SW 1271 (cell line): ENCODE measurements around the gene ISCA1.
"Not testable (repeated sequence)": the region's sequence is repeated elsewhere in the genome, so short reads cannot be mapped to it uniquely, and the experiment has no call there.

Source experiments
- DNase-seq, 2 experiments: peaks; one replicate each; lab custom pipeline; 2025; lab: John Stamatoyannopoulos, UW

Gene ISCA1

GRCh38 chr9:86282077-86282978 is at the start of gene ISCA1:
Gene ISCA1 (minus strand): TSS chr9:86282538. CDS start chr9:86282458, 80 bp downstream.
- peak; percentile 79 to 89 for DNase-seq

- DNase-seq, result no peak
Observed at GRCh38 chr9:86330186-86330585, 47.8 kb upstream of the ISCA1 start.

GRCh38 chr9:86329649-86330048 is 47.3 kb upstream of the ISCA1 start:
- DNase-seq, result no peak

GRCh38 chr9:86328156-86328555 is 45.8 kb upstream of the ISCA1 start:
- no peak for DNase-seq

- no peak for DNase-seq
Observed at GRCh38 chr9:86326536-86326935, 44.2 kb upstream of the ISCA1 start.

- no peak for DNase-seq
Observed at GRCh38 chr9:86324901-86325300, 42.6 kb upstream of the ISCA1 start.

- no peak for DNase-seq
Observed at GRCh38 chr9:86324308-86324707, 42.0 kb upstream of the ISCA1 start.

GRCh38 chr9:86322973-86323644 is 40.8 kb upstream of the ISCA1 start:
- DNase-seq, result no peak

- DNase-seq, result no peak
Observed at GRCh38 chr9:86321373-86321772, 39.0 kb upstream of the ISCA1 start.

GRCh38 chr9:86318187-86318586 is 35.8 kb upstream of the ISCA1 start:
- DNase-seq, result no peak

- DNase-seq, result no peak
Observed at GRCh38 chr9:86315078-86315477, 32.7 kb upstream of the ISCA1 start.

- DNase-seq, result not testable (repeated sequence)
Observed at GRCh38 chr9:86312959-86313358, 30.6 kb upstream of the ISCA1 start.

GRCh38 chr9:86308687-86309086 is 26.3 kb upstream of the ISCA1 start:
- no peak for DNase-seq

- DNase-seq, result no peak
Observed at GRCh38 chr9:86304236-86304730, 21.9 kb upstream of the ISCA1 start.

- DNase-seq, result no peak
Observed at GRCh38 chr9:86303316-86303975, 21.1 kb upstream of the ISCA1 start.

- no peak for DNase-seq
Observed at GRCh38 chr9:86301686-86302085, 19.3 kb upstream of the ISCA1 start.

- no peak for DNase-seq
Observed at GRCh38 chr9:86300701-86301100, 18.4 kb upstream of the ISCA1 start.

GRCh38 chr9:86298873-86299272 is 16.5 kb upstream of the ISCA1 start:
- DNase-seq, result no peak

- not testable (repeated sequence) for DNase-seq
Observed at GRCh38 chr9:86290341-86290740, 8.0 kb upstream of the ISCA1 start.

- no peak for DNase-seq
Observed at GRCh38 chr9:86288499-86289198, 6.3 kb upstream of the ISCA1 start.

GRCh38 chr9:86287013-86287412 is 4.7 kb upstream of the ISCA1 start:
- DNase-seq, result peak in 1 of 2 experiments; percentile 37

- no peak for DNase-seq
Observed at GRCh38 chr9:86286278-86286677, 3.9 kb upstream of the ISCA1 start.
